HuH-7 (cell line): Measurements from ENCODE around the gene TMEM59.

Experiments
- DNase-seq: peaks from one replicate; pipeline ENCODE4 v3.0.0; 2011; ENCODE audit warnings: low spot score

The TMEM59 gene

DNA sequence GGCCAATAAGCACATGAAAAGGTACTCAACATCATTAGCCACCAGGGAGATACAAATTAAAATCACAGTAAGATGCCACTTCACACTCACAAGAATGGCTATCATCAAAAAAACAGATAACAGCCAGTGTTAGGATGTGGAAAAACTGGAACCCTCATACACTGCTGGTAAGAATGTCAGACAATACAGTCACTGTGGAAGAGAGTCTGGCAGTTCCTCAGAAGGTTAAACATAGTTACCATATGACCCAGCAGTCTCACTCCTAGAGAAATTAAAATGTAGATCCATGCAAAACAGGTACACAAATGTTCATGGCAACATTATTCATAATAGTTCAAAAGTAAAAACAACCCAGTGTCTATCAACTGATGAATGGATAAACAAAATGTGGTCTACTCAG, 68.3 kb downstream of the TMEM59 start:
- DNase-seq, result no peak

DNA sequence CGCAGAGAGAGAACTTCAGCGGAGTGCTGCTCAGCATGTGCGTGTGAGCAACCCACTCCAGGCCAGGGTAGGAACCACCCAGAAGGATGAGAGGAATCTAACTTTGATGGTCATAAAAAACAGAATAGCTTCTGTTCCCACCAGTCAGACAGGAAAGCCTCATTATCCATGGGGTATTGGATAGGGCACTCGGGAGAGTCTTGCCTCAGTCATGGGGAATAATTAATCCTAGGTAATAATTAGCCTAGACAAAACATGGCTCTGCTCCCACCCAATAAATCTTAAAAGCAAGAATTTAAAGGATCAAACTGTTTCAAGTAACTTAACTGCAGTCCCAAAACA, 70.3 kb downstream of the TMEM59 start:
- no peak for DNase-seq

- peak; percentile 48 for DNase-seq
Measured at GRCh38 chr1:53982034-53982762, 70.8 kb downstream of the TMEM59 start.

DNA sequence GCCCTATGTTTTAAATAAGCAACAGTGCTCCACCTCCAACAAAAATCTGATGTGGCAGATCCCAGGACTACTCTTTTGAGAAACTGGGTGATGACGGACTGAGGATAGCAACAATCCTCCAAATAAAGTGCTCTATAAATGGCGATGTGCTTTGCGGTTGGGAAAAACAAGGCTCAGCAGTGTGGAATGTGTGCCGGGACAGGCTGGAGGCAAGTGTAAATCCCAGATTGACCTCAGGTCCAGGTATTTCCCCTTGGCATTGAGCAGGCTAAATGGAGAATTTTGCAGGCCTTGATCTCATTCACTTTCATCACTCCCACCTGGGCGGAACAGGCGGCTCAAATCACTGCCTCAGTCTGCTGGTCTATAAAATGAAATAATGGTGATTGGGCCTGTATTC, 71.8 kb downstream of the TMEM59 start:
- DNase-seq, result no peak

DNA sequence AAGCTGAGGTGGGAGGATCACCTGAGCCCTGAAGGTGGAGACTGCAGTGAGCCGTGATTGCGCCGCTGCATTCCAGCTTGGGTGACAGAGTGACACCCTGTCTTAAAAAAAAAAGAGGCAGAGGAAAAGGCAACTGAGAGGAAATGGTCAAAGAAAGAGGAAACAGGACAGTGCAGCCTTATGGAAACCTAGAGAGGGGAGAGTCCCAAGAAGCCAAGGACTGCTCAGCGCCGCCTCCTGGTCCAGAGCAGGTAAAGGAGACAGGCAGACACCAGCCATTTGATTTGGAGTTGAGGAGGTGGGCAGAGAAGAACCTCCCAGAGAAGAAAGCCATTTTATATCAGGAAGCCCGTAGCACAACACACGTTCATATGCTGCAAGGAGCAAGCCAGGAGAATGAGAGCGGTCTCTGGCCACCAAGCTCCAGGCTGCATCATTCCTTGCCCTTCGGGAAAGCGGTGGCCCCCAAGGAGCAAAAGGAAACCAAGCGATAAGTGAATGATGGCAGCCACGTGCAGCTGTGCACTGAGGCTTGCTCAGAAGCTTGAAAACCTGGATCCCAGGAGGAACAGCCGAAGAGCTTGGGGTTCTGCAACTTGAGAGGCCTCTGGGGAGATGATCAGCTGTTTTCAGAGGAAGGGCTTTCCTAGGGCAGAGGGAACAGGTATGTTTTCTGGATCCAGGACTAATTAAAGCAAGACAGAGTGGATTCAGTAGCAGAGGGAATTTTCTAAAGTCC, 73.1 kb downstream of the TMEM59 start:
- DNase-seq, result no peak
